Right cardiac atrium (tissue), 5 donors: Measurements from ENCODE around the gene RASGRP4. TPM values are rescaled to one million over a fixed set of nuclear protein-coding genes. Genes with fewer than 3 reads are reported as not detected.
A peak's percentile ranks its signal among the peaks of the same experiment; 100 is the strongest.

Source experiments
- ATAC-seq, 2 donors: fragments of 200-7000 bp; cut with Tn5 transposase; one replicate each; pipeline versions ENCODE4 v1.8.0 to v1.9.1; 2020; ENCODE audit warnings: moderate library complexity in 2 of 2, mild to moderate bottlenecking in 1 of 2
- DNase-seq, 3 donors: peaks; one replicate each; pipeline ENCODE4 v3.0.0-alpha.2; 2020
- H3K27ac ChIP-seq: one replicate; pipeline ENCODE4 v1.5.1; 2013; ENCODE audit warnings: mild to moderate bottlenecking, low read length, control low read depth, moderate library complexity
- H3K27me3 ChIP-seq: one replicate; pipeline ENCODE4 v1.6.1; 2013; ENCODE audit not compliant: control insufficient read depth, insufficient read depth
- H3K4me1 ChIP-seq: one replicate; pipeline ENCODE4 v1.6.1; 2013; ENCODE audit warnings: low read length; ENCODE audit not compliant: control insufficient read depth, insufficient read depth
- H3K4me3 ChIP-seq: one replicate; pipeline ENCODE4 v1.5.1; 2013; ENCODE audit warnings: low read length, control low read depth
- H3K9me3 ChIP-seq: one replicate; pipeline ENCODE4 v1.6.1; 2013; ENCODE audit warnings: low read length; ENCODE audit not compliant: control insufficient read depth
- WGBS: extraction: QIAGEN DNeasy Blood & Tissue Kit; methylation state at CpG from one replicate; pipeline ENCODE4 v1.1.7; 2013; 5-methylcytosine and 5-hydroxymethylcytosine counted together
- intact Hi-C, 4 donors: fragments of 100-400 bp; cut with DNase I; formaldehyde crosslinking; loops; one replicate each; pipeline versions ENCODE4 v1.11.0 to v1.14.0; 2022 to 2023
- polyA plus RNA-seq: library from polyadenylated mRNA; stranded (reverse); fragments of 200-250 nt; gene quantifications from one replicate; pipeline ENCODE4 v1.2.3, GENCODE V29; 2013
- total RNA-seq, 4 donors: library from RNA; stranded (reverse); fragmentation: NEBNext Ultra II Directional; extraction: Animal tissue kit (Norgen Biotek cat#: 25700); gene quantifications; one replicate each; pipeline ENCODE4 v1.2.1, GENCODE V29; 2021
- donor health status: healthy with polysubstance abuse.
- donor health status: DM: no; HTN: yes; CAD: no.
- donor health status: DM: no; HTN: no; CAD: no.
- donor health status: DM: no; HTN: yes; CAD: no; lungs with severe emphysema.
- donor health status: DM: yes; HTN: yes; CAD: no.

RASGRP4 gene
- total and polyA plus RNA-seq, 5 donors: 0.81 to 3.2 (median 1.5) TPM

DNA sequence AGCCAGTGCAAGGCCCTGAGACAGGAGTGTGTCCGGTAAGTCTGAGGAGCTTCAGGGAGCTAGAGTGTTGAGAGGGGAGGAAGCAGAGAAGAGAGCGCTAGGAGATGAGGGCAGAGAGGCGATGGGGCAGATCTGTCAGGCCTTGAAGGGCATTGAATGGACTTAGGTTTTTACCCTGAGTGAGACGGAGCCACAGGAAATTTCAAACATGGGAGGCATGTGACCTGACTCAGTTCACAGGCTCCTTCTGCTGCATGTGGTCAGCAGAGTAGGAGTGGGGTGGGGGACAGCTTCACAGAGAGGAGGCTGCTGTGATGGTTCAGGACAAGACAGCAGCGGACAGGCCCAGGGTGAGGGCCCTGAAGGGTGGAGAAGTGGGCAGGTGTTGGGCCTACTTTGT lies 25.7 kb downstream of the RASGRP4 start:
- Histone ChIP-seq H3K27ac (no peak overlapping the region), H3K9me3 (no peaks in the 10 kb centered on the region), H3K4me3 (no peak overlapping the region), H3K4me1 (no peaks in the 10 kb centered on the region), H3K27me3 (no peaks in the 10 kb centered on the region)
- ATAC-seq (no peak), DNase-seq (no peak)
- intact Hi-C loops: loop anchor here (5.0 to 10.0 kb wide), 4 partner anchors 114 to 234 kb away; no protein-coding TSS in a partner anchor
- WGBS: 67% methylated on average over 5 of the region's 5 CpGs

DNA sequence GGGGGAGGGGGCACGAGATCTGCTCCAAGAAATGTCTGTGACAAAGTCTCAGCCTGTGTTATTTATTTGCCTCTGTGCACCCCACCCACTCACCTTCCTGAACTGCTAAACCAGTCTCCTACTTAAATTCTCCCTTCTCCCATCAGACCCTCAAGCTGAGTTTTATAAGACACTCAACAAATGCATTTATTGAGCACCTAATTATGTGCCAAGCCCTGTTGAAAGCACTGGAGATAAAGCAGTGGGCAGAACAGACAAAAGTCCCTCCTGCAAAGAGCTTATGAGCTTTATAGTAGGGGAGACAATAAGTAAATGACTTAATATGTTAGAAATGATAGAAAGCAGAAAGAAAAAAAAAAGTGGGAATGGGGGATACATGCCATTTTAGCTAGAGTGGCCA lies 26.5 kb downstream of the RASGRP4 start:
- Histone ChIP-seq H3K27ac (no peak overlapping the region), H3K4me3 (no peak overlapping the region), H3K9me3 (no peaks in the 10 kb centered on the region), H3K27me3 (no peaks in the 10 kb centered on the region), H3K4me1 (no peaks in the 10 kb centered on the region)
- ATAC-seq: no peak
- no peak for DNase-seq
- intact Hi-C loops: no loop called here
- WGBS: 79% methylated on average over 1 of the region's 1 CpG

DNA sequence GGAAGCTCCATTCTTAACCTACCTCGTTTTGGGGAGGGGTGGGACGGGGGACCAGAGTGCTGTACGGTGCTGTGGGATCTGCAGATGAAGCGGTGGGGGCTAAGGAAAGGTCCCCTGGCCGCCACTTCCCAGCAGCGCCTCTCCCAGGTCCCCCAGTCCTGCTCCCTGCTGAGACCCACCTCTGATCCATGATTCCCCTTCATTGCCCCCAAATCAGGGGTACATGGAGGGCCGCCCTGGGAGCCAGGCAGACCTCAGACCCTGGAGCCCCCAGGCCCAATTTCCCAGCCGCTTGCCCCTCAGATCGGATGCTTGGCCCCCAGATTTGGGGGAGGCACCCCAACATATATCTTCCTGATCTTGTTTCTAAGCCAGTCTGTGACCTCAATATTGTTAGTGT lies 26.9 kb downstream of the RASGRP4 start:
- no peak for DNase-seq
- intact Hi-C loops: no loop called here
- Histone ChIP-seq H3K27ac (no peak overlapping the region), H3K27me3 (no peaks in the 10 kb centered on the region), H3K9me3 (no peaks in the 10 kb centered on the region), H3K4me1 (no peaks in the 10 kb centered on the region), H3K4me3 (no peak overlapping the region)
- no peak for ATAC-seq
- WGBS: 52% methylated on average over 9 of the region's 9 CpGs

DNA sequence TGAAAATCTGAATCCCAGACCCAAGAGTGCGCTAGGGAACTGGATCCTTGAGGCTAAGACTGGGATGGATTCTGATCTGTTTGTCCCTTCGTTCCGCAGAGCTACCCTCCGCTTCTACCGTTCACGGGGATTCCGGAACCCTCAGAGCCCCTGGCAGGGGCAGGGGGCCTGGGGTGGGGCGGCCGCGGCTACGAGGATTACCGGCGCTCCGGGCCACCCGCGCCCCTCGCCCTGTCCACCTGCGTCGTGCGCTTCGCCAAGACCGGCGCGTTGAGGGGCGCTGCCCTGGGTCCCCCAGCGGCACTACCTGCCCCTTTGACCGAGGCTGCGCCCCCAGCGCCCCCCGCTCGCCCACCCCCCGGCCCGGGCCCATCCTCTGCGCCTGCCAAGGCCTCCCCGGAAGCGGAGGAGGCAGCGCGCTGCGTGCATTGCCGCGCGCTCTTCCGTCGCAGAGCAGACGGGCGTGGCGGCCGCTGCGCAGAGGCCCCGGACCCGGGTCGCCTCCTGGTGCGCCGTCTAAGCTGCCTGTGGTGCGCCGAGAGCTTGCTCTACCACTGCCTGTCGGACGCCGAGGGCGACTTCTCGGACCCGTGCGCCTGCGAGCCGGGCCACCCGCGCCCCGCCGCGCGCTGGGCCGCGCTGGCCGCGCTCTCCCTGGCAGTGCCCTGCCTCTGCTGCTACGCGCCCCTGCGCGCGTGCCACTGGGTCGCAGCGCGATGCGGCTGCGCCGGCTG lies 30.5 kb downstream of the RASGRP4 start:
- DNase-seq (no peak), ATAC-seq (no peak)
- H3K27me3 ChIP-seq: no peaks in the 10 kb centered on the region
- intact Hi-C loops: no loop called here
- H3K9me3 ChIP-seq: no peaks in the 10 kb centered on the region
- no peak overlapping the region for H3K27ac ChIP-seq
- H3K4me3 ChIP-seq: no peak overlapping the region
- WGBS: 6% methylated on average over 86 of the region's 86 CpGs
- no peaks in the 10 kb centered on the region for H3K4me1 ChIP-seq

DNA sequence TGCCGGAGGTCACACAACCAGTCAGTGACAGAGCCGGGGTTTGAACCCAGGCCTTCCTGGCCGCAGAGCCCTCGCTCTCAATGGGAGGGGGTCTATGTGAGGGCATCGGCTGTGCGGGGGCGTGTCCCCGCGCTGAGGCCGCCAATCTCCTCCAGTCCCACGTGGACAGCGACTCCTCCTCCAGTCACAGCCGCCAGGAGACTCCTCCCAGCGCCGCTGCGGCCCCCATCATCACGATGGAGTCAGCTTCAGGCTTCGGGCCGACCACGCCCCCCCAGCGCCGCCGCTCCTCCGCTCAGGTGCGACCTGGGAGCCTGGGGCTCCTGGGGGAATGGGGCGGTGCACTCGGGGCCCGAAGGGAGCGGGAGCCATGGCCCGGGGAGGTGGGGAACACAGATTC lies 31.5 kb downstream of the RASGRP4 start:
- peak; percentile 16 to 38 for ATAC-seq
- WGBS: 5% methylated on average over 30 of the region's 30 CpGs
- Histone ChIP-seq H3K4me1 (no peaks in the 10 kb centered on the region), H3K9me3 (no peaks in the 10 kb centered on the region), H3K4me3 (no peak overlapping the region), H3K27me3 (no peaks in the 10 kb centered on the region), H3K27ac (no peak overlapping the region)
- intact Hi-C loops: no loop called here
- peak in 1 of 3 donors; percentile 66 for DNase-seq

DNA sequence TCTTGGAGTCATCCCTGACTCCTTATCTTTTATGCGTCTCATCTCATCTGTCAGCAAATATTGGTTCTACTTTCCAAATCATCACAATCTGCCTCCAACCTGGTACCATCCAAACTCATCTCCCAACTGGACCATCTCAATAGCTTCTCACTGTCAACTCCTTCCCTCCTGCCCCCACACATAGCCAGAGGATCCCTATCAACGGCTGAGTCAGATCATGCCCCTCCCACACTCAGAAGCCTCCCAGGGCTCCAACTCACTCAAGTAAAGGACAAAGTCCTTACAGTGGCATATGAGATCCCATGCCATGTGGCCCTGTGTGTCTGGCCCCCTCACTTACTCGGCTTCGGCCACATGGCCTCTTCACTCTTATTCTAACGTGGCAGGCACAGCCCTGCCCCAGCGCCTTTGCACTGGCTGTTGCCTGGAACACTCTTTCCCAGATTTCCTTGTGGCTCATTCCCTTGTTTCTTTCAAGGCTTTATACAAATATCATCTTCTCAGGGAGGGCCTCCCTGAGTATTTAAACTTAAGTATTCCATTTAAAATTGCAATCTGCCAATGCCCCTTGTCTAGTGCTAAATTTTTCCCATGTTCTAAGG lies 33.2 kb downstream of the RASGRP4 start:
- no peak overlapping the region for H3K27ac ChIP-seq
- intact Hi-C loops: no loop called here
- no peak overlapping the region for H3K4me3 ChIP-seq
- DNase-seq (peak in 2 of 3 donors; percentile 5 to 18), ATAC-seq (no peak)
- 64% methylated on average over 6 of the region's 6 CpGs for WGBS
- H3K9me3 ChIP-seq: no peaks in the 10 kb centered on the region
- no peaks in the 10 kb centered on the region for H3K27me3 ChIP-seq
- peaks cover 3% of the 10 kb centered on the region for H3K4me1 ChIP-seq

DNA sequence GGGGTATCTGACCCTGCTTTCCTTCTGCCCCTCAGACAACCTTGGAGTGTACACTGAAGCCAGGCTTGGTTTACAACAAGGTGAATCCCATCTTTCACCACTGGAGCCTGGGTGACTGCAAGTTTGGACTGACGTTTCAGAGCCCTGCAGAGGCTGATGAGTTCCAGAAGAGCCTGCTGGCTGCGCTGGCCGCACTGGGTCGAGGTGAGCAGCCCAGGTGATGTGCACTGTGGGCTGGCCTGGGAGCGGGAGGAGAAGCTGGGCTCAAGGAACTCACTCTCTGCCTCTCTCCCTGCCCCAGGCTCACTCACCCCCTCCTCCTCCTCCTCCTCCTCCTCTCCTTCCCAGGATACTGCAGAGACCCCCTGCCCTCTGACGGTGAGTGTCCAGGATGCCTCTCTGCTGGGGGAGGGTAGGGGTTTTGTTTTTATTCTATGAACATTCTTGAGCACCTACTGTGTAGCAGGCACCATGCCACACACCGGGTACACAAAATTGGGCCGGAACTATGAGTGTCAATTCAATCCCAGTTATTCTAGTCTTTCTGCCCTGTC lies 34.0 kb downstream of the RASGRP4 start:
- H3K27ac ChIP-seq: no peak overlapping the region
- H3K4me3 ChIP-seq: no peak overlapping the region
- no peaks in the 10 kb centered on the region for H3K9me3 ChIP-seq
- intact Hi-C loops: no loop called here
- no peaks in the 10 kb centered on the region for H3K27me3 ChIP-seq
- 57% methylated on average over 8 of the region's 8 CpGs for WGBS
- H3K4me1 ChIP-seq: peaks cover 8% of the 10 kb centered on the region
- ATAC-seq (no peak), DNase-seq (peak in 2 of 3 donors; percentile 19 to 30)

DNA sequence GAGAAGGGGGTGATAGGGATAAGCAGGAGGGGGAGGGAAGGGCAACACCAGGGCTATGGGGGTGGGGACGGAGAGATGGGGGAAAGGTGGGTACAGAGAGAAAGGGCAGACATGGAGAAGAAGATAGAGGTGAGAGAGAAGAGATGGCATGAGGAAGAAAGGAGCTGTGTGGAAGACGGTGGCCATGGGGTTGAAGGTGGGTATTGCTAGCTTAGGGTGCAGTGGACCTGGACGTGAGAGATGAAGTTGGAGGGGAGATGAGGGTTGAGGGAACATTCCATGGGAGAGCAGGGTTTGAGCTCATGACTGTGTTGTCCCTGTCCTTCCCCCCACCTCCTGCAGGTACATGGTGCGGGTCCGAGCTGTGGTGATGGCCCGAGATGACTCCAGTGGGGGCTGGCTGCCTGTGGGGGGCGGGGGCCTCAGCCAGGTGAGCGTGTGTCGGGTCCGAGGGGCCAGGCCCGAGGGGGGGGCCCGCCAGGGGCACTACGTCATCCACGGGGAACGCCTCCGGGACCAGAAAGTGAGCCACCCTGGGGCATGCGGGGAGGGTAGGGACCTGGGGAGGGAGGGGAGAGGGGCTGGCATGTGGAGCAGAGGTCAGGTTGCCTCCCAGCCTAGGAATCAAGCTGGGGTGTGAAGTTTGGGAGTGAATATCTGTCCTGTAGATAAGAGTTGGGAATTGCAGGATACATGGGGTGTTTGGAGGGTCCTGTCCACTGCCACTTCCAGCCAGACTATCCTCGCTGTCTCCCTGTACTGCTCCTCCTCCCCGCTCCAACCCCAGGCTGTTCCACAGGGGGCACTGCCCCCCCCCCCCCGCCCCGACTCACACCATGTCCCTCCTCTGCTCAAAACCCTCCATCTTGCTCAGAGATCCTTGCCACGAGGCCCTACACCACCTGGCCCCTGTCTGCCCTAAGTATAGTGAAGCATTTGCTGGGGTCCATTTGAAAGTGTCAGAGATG lies 35.8 kb downstream of the RASGRP4 start:
- WGBS: 35% methylated on average over 22 of the region's 22 CpGs
- intact Hi-C loops: no loop called here
- Histone ChIP-seq H3K9me3 (no peaks in the 10 kb centered on the region), H3K4me3 (no peak overlapping the region), H3K27ac (no peak overlapping the region), H3K27me3 (no peaks in the 10 kb centered on the region), H3K4me1 (peaks cover 11% of the 10 kb centered on the region)
- DNase-seq (peak in 2 of 3 donors; percentile 49 to 63), ATAC-seq (no peak)

DNA sequence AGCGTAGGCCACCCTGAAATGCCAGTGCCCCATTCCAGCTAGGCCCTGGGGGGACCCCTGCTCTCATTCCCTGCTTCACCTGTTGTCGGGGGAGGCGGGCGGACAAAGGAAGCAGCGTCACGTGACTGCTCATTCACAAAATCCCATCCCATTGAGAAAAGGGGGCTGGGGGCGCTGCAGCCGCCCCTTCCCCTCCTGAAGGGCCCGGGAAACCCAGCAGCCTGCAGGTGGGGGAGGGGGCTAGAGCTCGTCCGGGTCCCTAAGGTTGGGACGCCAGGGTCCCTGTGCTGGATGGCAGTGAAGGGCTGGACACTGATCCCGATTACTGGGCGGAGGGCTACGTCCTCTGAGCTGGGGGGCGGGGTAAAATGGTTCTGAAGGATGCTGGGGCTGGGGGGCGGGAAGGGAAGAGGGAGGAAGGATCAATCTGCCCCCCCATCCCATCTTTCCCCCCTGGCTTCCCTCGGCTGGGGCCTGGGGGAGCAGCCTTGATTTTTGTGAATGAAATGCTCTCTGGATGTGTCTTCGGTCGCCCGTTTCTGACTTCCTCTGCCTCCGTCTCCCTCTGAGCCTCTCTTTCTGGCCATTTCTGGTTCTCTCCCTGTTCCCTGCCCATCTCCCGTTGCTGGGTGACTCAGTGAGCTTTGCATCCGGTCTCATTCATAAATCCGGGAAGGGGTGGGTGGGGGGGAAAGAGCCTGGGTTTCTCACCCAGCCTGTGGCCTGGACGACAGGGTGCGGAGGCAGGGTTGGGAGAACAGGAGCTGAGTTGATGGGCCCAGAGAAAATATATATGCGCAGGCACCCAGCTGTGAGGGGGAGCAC lies 36.7 kb downstream of the RASGRP4 start:
- peaks cover 11% of the 10 kb centered on the region for H3K4me1 ChIP-seq
- no peak overlapping the region for H3K27ac ChIP-seq
- no peak overlapping the region for H3K4me3 ChIP-seq
- H3K9me3 ChIP-seq: no peaks in the 10 kb centered on the region
- intact Hi-C loops: no loop called here
- ATAC-seq (peak in 1 of 2 donors; percentile 13), DNase-seq (peak; percentile 52 to 59 (median 58))
- H3K27me3 ChIP-seq: no peaks in the 10 kb centered on the region
- 3% methylated on average over 28 of the region's 28 CpGs for WGBS
